ENCODE results near the gene TRAF3. TPM values are rescaled to one million over a fixed set of nuclear protein-coding genes. Genes with fewer than 3 reads are reported as not detected.
A peak's percentile ranks its signal among the peaks of the same experiment; 100 is the strongest.
"Not testable (repeated sequence)": the region's sequence is repeated elsewhere in the genome, so short reads cannot be mapped to it uniquely, and the experiment has no call there.

The TRAF3 gene
- polyA plus RNA-seq, 1 donor from 2014 or later = 35.3 TPM

DNA sequence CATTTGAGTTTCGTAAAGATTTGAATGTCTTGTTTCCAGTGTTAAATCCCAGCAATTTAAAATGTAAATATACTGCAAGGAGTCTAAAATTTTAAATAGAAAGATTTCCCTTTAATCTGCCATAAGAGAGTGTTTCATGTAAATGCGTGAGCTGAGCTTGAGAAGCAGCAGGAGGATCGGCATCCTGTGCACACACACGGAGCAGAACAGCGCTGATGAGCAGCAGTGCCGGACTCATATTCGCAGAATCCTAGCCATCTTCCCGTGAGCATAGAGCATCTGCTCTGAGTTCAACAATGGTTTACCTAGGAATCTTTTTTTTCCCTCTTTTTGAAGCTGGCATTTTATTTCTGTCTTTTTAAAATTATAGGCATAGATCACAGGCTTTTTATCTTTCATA, 115.4 kb downstream of the TRAF3 start:
- no peaks in the 10 kb centered on the region for H3K9me3 Mint-ChIP-seq
- no peak overlapping the region for H3K4me3 Mint-ChIP-seq
- H3K4me1 Mint-ChIP-seq = peaks cover 5 to 9% (median 7%) of the 10 kb centered on the region in 3 donors
- peak overlapping the region in 1 of 3 donors; percentile 2 for H3K27ac Mint-ChIP-seq
- no peaks in the 10 kb centered on the region for H3K27me3 Mint-ChIP-seq
- peaks cover 9% of the 10 kb centered on the region for H3K36me3 Mint-ChIP-seq

DNA sequence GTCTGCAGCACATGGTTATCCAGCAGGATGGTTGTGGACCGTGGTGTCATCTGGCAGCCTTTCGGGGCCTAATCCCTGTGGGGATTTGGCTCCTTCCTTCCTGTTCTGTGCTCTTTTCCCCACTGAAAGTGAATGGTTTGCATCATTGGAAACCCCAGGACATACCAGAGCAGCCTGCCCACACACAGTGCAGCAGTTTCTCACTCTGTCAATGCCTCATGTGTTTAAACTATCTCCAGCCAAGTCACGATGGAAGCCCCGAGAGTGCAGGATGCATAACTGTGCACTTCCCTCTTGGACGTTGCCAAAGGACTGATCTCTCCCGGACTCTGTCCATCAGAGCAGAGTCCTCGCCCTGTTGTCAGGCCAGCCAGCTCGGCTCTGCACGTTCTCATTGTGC, 116.2 kb downstream of the TRAF3 start:
- no peaks in the 10 kb centered on the region for H3K27me3 Mint-ChIP-seq
- peak overlapping the region in 1 of 4 donors; percentile 17 for H3K4me3 Mint-ChIP-seq
- H3K4me1 Mint-ChIP-seq = peaks cover 6 to 16% (median 12%) of the 10 kb centered on the region in 3 donors
- H3K36me3 Mint-ChIP-seq = peaks cover 13% of the 10 kb centered on the region
- H3K27ac Mint-ChIP-seq = peak overlapping the region in 1 of 3 donors; percentile 71
- no peaks in the 10 kb centered on the region for H3K9me3 Mint-ChIP-seq

DNA sequence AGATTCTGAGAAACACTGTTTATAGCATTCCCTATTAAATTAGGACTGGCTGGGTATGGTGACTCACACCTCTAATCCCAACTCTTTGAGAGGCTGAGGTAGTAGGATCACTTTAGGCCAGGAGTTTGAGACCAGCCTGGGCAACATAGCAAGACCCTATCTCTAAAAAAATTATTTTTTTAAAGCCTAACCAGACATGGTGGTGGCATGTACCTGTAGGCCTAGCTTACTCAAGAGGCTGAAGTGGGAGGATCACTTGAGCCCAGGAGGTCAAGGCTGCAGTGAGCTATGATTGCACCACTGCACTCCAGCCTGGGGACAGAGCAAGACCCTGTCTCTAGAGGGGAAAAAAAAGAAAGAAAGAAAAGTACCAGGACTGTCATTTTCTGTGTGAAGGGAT, 119.5 kb downstream of the TRAF3 start:
- H3K36me3 Mint-ChIP-seq = peaks cover 16% of the 10 kb centered on the region
- not testable (repeated sequence) for H3K9me3 Mint-ChIP-seq, H3K27me3 Mint-ChIP-seq
- peak overlapping the region in 1 of 4 donors; percentile 9 for H3K4me3 Mint-ChIP-seq
- H3K27ac Mint-ChIP-seq = peak overlapping the region in 2 of 3 donors; percentile 46 to 92
- H3K4me1 Mint-ChIP-seq = peaks cover 25 to 39% (median 32%) of the 10 kb centered on the region in 3 donors

DNA sequence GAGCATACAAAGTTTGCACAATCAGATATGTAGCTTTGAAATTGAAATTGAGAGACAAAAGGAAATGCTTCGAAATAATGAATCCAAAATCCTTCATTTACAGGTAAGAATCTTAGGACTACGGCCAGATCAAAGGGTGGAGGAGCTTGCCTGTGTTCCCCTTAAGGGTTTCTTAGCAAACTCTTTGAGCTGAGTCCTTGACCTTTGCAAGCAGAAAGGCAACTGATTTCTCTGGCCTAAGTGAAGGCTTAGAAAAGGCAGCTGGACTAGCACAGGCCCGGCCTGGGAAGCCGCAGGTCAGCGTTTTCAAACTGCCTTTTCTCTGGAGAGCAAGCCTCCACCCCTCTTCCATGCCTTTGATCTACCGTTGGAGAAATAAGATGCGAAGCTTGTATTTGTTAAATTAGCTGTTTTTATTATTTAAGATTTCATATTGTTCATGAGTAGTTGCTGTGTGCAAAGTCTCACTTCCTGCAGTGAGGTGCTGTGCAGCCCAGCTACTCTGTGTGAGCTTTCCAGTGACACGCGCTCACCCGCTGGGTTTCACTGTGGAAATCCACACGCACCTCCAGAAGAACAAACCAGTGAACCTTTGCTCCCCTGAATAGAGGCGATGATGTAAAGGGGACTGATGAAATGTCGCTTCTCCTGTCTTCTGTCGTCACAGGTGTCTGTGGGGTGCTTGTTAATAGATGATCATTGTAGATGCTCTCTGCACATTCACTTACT, 120.2 kb downstream of the TRAF3 start:
- Mint-ChIP-seq H3K27me3 (no peaks in the 10 kb centered on the region), H3K9me3 (no peaks in the 10 kb centered on the region), H3K4me3 (peak overlapping the region; percentile 3 to 65 (median 40)), H3K4me1 (peaks cover 28 to 46% (median 37%) of the 10 kb centered on the region in 3 donors), H3K36me3 (peaks cover 16% of the 10 kb centered on the region), H3K27ac (peak overlapping the region; percentile 33 to 83 (median 76))

DNA sequence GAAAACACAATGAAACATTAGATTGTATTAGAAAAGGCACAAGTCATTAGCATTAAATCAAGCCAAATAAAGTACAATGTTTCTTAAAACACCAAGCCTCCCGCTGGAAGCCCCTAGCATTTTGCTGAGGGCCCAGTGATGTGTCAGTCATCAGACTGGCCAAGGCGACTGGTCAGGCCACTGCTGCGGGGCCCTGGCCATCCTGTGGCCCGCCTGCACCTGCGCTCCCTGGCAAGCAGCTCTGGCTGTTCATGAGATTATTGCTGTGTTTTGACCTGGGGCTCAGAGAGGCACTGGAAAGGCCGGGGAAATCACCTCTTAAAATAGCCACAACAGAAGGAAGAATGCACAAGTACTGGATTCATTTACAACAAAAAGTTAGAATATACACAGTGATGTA, 121.0 kb downstream of the TRAF3 start:
- H3K9me3 Mint-ChIP-seq = no peaks in the 10 kb centered on the region
- peaks cover 28 to 53% (median 40%) of the 10 kb centered on the region in 3 donors for H3K4me1 Mint-ChIP-seq
- H3K4me3 Mint-ChIP-seq = peak overlapping the region; percentile 68 to 88 (median 72)
- peaks cover 2% of the 10 kb centered on the region for H3K27me3 Mint-ChIP-seq
- peaks cover 15% of the 10 kb centered on the region for H3K36me3 Mint-ChIP-seq
- peak overlapping the region; percentile 83 to 97 (median 95) for H3K27ac Mint-ChIP-seq

DNA sequence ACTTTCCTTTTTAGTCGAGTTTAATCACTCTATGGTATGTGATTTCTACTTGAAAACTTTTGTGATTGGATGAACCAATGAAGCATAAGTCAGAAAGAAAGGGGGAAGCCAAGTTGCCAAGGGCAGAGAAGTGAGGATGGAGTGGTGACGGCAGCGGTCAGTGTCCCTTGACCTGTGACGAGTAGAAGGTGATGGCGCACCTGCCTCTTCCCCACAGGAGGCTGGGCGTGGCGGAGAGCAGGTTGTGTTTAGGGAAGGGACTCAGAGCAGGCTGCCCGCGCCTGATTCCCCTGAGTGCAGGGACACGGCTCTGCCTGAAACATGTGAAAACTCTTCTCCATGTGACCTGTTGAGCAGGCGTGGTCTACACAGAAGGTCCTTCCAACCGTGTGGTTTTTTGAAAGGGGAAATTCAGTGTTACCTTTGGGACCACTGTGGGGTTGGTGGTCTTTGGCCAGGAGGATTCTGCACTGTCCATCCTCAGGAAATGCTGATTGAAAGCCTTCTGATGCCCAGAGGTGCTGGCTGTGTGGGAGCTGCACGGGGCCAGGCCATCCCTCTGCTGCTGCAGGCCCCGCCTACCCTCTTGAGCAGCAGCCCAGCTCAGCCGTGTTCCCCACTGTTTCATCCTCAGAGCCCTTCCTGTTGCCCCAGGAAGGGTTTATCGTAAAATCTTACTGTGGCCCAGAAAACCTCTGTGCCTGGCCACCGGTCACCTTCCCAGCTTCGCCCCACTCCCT, 121.7 kb downstream of the TRAF3 start:
- Mint-ChIP-seq H3K4me3 (peak overlapping the region; percentile 68 to 88 (median 78)), H3K36me3 (peaks cover 12% of the 10 kb centered on the region), H3K4me1 (peaks cover 28 to 54% (median 40%) of the 10 kb centered on the region in 3 donors), H3K27ac (peak overlapping the region; percentile 83 to 97 (median 95)), H3K9me3 (no peaks in the 10 kb centered on the region), H3K27me3 (peaks cover 2% of the 10 kb centered on the region)

DNA sequence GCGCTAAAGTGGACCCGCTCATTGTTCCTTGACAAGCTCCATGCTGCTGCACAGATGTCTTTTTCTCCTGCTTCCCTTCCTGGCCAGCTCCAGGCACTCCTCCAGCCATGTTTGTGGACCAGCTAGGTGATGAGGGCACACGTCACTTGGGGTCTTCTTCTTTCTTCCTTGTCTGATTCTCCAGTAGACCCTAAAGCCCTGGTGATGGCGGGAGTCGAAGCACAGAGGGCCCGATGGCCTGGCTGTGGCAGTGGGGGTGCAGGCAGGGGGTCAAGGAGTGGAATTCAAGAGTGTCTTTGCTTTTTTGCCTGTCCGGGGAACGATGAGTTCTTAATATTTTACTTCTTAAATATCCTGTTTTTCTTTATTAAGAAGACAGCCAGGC, 122.3 kb downstream of the TRAF3 start:
- peaks cover 28 to 54% (median 40%) of the 10 kb centered on the region in 3 donors for H3K4me1 Mint-ChIP-seq
- H3K4me3 Mint-ChIP-seq = peak overlapping the region; percentile 34 to 81 (median 76)
- H3K27ac Mint-ChIP-seq = peak overlapping the region; percentile 83 to 97 (median 95)
- peaks cover 12% of the 10 kb centered on the region for H3K36me3 Mint-ChIP-seq
- H3K9me3 Mint-ChIP-seq = no peaks in the 10 kb centered on the region
- H3K27me3 Mint-ChIP-seq = peaks cover 2% of the 10 kb centered on the region

DNA sequence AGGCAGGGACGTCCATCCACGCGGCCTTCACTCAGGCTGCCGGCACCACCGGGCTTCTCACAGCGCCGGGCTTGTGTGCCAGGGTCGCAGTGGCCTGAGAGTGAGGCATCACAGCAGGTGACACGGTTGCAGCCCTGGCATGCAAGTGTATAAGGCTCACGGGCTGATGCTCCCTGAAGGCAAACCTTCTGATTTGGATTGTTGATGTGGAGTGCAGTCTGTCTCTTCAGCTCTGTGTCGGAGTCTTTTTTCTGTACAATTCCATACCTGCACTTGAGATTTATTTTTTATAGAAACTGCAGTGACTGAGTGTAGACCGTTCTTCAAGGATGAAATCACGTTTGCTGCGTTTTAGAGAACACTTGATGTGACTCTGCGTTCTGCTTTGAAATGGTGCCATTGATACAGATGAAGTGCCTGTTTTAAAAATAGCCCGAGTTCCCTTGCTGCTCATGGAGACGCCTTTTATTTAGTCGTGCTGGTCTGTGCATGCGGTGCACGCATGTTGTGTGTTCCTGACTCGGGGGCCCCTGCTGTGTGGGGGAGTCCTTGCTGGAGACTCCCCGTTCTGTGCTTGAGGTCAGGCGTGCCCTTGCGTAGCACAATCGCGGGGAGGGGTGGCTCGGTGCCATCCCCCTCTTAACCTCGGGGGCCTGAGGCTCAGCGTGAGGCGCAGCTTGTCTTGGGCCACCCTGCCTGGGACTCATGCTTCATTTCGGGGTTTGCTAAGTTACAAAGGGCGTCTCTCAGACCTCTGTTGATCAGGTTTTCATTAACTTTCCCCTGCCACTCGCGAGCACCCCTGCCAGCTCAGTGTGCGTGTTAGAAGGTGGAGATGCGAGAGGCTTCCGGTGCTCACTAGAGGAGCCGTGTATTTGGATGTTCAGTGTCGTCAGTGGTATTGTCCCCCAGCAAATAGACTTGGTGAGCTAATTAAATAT, 123.7 kb downstream of the TRAF3 start:
- Mint-ChIP-seq H3K36me3 (peaks cover 7% of the 10 kb centered on the region), H3K4me1 (peaks cover 33 to 54% (median 42%) of the 10 kb centered on the region in 3 donors), H3K4me3 (peak overlapping the region; percentile 77 to 94 (median 84)), H3K27ac (peak overlapping the region; percentile 95 to 97 (median 96)), H3K27me3 (peaks cover 2% of the 10 kb centered on the region), H3K9me3 (no peaks in the 10 kb centered on the region)

DNA sequence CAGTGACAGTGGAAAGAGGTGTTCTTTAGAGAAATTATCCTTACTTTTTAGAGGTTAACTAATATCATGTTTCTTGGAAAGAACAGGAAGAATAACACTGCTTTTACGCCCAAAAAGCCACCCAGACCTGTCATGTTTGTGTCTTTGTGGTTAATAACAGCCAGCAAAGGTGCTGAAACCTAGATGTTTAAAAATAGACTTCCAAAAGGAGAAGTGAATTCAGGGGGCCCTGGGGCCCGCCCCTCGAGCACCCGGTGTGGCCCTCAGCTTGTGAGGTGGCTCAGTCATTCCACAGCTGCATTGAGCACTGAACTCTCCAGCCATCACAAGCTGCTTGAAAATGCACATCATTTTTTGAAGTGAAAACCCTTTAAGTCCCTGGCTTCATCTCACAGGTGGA, 124.4 kb downstream of the TRAF3 start:
- H3K9me3 Mint-ChIP-seq = no peaks in the 10 kb centered on the region
- H3K27me3 Mint-ChIP-seq = peaks cover 2% of the 10 kb centered on the region
- peak overlapping the region; percentile 77 to 94 (median 84) for H3K4me3 Mint-ChIP-seq
- H3K27ac Mint-ChIP-seq = peak overlapping the region; percentile 95 to 97 (median 96)
- H3K36me3 Mint-ChIP-seq = peaks cover 7% of the 10 kb centered on the region
- peaks cover 28 to 51% (median 42%) of the 10 kb centered on the region in 3 donors for H3K4me1 Mint-ChIP-seq

DNA sequence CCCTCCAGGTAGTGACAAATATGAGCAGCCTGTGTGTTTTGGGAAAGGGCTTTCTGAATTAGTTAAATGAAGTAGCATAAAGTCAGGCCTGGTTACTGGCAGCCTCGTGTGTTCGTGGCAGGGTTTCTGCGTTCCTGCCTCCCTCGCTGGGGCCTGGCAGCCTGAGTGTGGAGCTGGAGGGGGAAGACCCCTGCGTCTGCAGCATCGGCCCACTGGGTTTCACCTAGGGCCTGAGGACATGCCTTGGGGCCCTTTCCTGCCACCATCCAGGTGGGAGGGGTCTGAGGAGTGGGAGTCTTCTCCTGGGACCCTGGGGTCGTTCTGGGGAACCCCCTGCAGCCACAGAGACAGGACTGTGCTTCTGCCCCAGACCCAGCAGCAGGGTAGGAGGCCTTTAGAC, 124.8 kb downstream of the TRAF3 start:
- Mint-ChIP-seq H3K4me3 (peak overlapping the region; percentile 77 to 94 (median 84)), H3K27ac (peak overlapping the region; percentile 95 to 97 (median 96)), H3K27me3 (peaks cover 2% of the 10 kb centered on the region), H3K9me3 (no peaks in the 10 kb centered on the region), H3K4me1 (peaks cover 28 to 51% (median 40%) of the 10 kb centered on the region in 3 donors), H3K36me3 (peaks cover 7% of the 10 kb centered on the region)

DNA sequence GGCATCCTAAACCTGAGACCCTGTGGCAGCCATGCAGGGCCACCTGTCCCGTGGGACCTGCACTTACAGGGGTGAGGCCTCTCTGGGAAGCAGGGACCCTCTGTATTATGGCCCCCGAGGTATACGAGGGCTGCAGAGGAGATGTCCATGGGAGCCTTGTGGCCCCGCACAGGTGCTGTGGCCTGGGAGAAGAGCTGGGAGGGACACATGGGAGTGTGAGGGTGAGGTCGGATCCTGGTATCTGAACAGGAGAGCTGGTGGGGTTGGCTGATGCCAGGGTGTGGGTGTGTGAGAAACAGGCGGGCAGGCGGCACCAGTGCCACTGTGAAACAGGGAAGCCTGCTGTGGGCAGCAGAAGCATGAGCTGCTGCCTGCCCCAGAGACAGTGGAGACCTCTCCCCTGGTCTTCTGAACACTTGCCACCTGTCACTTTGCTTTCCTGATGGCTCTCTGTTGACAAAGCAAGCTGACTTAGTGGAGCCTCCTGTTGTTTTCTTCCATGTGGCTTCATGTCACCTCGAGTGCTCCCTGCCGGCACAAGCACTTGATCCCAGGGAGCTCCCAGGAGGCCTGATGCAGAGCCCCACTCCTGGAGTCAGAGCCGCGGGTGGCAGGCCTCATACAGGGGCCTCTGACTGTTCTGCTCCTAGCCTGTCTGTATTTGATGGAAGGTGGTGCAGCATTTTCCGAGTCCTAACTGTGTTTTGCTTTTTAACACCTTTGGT, 125.4 kb downstream of the TRAF3 start:
- peaks cover 2% of the 10 kb centered on the region for H3K27me3 Mint-ChIP-seq
- peaks cover 8% of the 10 kb centered on the region for H3K36me3 Mint-ChIP-seq
- peaks cover 29 to 47% (median 35%) of the 10 kb centered on the region in 3 donors for H3K4me1 Mint-ChIP-seq
- H3K4me3 Mint-ChIP-seq = peak overlapping the region in 2 of 4 donors; percentile 89 to 94
- H3K9me3 Mint-ChIP-seq = no peaks in the 10 kb centered on the region
- H3K27ac Mint-ChIP-seq = peak overlapping the region; percentile 90 to 96 (median 95)

DNA sequence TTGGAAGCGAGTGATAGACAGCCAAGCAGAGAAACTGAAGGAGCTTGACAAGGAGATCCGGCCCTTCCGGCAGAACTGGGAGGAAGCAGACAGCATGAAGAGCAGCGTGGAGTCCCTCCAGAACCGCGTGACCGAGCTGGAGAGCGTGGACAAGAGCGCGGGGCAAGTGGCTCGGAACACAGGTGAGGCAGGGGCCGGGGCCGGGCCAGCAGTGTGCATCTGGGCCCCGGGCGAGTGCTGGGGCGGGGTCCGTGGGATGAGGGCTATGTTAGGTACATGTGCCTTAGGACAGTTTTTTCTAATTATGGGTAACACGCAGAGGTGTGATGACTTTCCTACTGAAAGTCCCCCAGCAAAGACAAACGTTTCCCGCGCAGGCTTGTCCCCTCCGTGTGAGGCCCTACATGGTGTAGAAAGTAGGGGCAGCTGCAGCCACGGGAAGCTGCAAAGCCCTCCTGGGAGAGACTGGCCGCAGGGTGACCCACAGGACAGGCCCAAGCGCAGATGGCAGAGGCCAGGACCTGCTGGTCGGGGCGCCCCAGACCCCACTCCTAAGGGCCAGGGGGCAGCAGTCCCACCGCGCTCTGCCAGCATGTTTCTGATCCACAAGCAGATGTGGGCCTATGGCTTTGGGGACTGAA, 126.1 kb downstream of the TRAF3 start:
- peaks cover 7% of the 10 kb centered on the region for H3K36me3 Mint-ChIP-seq
- H3K4me3 Mint-ChIP-seq = peak overlapping the region in 2 of 4 donors; percentile 85 to 89
- peak overlapping the region; percentile 50 to 95 (median 84) for H3K27ac Mint-ChIP-seq
- no peaks in the 10 kb centered on the region for H3K9me3 Mint-ChIP-seq
- H3K4me1 Mint-ChIP-seq = peaks cover 31 to 43% (median 32%) of the 10 kb centered on the region in 3 donors
- H3K27me3 Mint-ChIP-seq = peaks cover 2% of the 10 kb centered on the region

DNA sequence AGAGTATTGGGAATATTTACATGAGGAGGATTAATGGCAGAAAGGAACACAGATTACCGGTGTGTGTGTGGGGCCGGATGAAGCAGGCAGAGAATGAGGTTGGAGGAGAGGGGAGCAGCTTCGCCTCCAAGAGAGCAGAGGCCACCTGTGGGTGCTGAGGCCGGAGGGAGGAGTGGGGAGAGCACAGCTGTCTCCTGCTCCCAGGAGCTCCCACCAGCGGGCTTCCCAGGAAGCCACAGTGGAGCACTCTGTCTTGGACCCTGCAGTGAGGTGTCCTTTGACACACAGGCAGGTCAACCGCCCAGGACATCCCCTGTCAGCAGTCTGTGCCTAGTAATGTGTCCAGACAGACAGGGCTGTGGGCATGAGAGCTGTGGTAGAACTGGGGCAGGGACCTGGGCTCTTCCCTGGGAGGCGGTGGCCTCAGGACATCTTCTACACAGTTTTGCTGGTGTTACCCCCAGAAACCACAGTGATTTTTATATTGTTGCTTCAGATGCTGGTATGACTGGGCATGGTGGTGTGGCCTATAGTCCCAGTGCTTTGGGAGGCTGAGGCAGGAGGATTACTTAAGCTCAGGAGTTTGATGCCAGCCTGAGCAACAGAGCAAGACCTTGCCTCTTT, 126.8 kb downstream of the TRAF3 start:
- Mint-ChIP-seq H3K4me1 (peaks cover 25 to 37% (median 26%) of the 10 kb centered on the region in 3 donors), H3K9me3 (no peaks in the 10 kb centered on the region), H3K36me3 (peaks cover 4% of the 10 kb centered on the region), H3K4me3 (peak overlapping the region in 1 of 4 donors; percentile 39), H3K27ac (peak overlapping the region in 2 of 3 donors; percentile 50 to 81), H3K27me3 (peaks cover 2% of the 10 kb centered on the region)

Data from IgD-negative memory B cell (primary cell).